Natural killer cell treated with Interleukin-12 subunit alpha and Interleukin-12 subunit beta and Interleukin-15 and Interleukin-18, amount 100 ng/mL, for 72 hours (primary cell): ENCODE data around the gene DNAJC13. TPM values are rescaled to one million over a fixed set of nuclear protein-coding genes. Genes with fewer than 3 reads are reported as not detected.

Experiments
- ATAC-seq, 2 donors: fragments of 150-1000 bp; cut with Tn5 transposase in 1 of 2; sonication (Bioruptor Pico), chemical (Tn5 transposase) in 1 of 2; 2 replicates each; pipeline ENCODE4 v1.10.0; 2021
- DNase-seq: peaks from one replicate; pipeline ENCODE4 v3.0.0; 2022; ENCODE audit warnings: low spot score
- H3K27ac Mint-ChIP-seq, 2 donors: 1 replicate in 1 of 2; 2 replicates in 1 of 2; pipeline ENCODE4 v1.8.0; 2022; ENCODE audit warnings: mixed read lengths in 2 of 2, mild to moderate bottlenecking in 1 of 2, moderate library complexity in 1 of 2
- H3K27me3 Mint-ChIP-seq, 2 donors: 1 replicate in 1 of 2; 2 replicates in 1 of 2; pipeline ENCODE4 v1.8.0; 2022; ENCODE audit warnings: mixed read lengths in 2 of 2
- H3K36me3 Mint-ChIP-seq: one replicate; pipeline ENCODE4 v1.8.0; 2022; ENCODE audit warnings: mixed read lengths
- H3K4me1 Mint-ChIP-seq, 2 donors: 1 replicate in 1 of 2; 2 replicates in 1 of 2; pipeline ENCODE4 v1.8.0; 2022; ENCODE audit warnings: low read depth in 2 of 2, mixed read lengths in 2 of 2, mild to moderate bottlenecking in 1 of 2
- H3K4me3 Mint-ChIP-seq: one replicate; pipeline ENCODE4 v1.8.0; 2022; ENCODE audit warnings: mixed read lengths
- H3K9me3 Mint-ChIP-seq: 2 replicates; pipeline ENCODE4 v1.8.0; 2022; ENCODE audit warnings: mixed read lengths
- total RNA-seq, 2 donors: library from RNA; stranded (reverse); gene quantifications; one replicate each; pipeline ENCODE4 v1.2.3, GENCODE V29; 2022

The DNAJC13 gene
- total RNA-seq, 2 donors from 2014 or later = 36.0 to 44.1 TPM

DNA sequence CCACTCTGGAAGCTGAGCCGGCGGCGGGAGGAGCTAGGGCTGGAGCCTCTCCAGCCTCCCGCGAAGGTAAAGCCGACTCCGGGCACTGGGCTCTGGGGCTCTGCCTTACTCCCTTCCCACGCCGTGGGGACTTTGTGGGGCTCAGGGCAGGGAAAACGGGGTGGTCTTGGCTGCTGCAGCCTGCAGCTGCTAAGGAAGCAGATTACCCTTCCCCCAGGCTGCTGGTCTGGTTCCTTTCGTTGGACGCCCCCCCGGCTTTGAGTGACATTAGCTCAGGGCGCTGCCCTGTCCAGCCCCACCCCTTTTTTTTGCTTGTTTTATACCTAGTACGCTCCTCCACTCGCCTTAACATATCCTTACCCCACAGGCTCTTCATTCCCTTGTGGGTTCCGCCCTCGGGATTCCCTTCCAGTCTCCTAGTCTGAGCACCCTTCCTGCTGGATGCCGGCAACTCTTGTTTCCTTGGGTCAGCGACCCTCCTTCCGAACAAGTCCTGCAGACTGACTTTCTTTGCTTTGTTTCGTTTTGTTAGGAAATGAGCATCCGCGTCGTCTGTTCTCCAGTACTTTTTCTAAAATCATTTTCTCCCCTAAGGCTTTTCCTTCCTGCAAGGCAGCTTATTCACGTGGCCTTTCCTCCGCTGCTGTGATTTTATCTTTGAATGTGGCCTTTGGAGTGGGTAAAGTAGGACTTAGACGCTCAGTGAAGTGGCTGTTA, 551 bp downstream of the DNAJC13 start:
- H3K9me3 Mint-ChIP-seq = no peaks in the 10 kb centered on the region
- peaks cover 0 to 3% of the 10 kb centered on the region in 2 donors for H3K27me3 Mint-ChIP-seq
- H3K4me3 Mint-ChIP-seq = peak overlapping the region; percentile 100
- H3K36me3 Mint-ChIP-seq = peaks cover 8% of the 10 kb centered on the region
- no peak for DNase-seq
- H3K4me1 Mint-ChIP-seq = peaks cover 18 to 33% of the 10 kb centered on the region in 2 donors
- ATAC-seq = peak; percentile 16 to 56
- peak overlapping the region; percentile 92 to 94 for H3K27ac Mint-ChIP-seq

DNA sequence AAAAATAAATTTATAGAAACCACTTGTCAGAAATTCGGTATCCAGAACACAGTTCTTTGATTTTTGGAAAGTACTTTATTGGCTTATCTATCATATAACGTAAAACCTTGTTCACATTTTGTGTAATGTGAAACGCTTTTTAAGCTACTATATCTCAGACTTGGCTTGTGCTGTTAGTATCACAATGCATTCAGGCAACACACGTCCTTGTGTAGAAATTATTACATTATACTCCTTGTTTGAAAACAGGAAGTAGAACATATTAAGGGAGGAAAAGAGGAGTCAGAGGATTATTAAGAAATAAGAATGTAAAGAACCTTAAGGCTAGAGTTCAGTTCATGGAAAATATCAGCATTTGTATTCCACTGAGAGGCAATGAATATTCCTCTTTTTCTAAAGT, 1.6 kb downstream of the DNAJC13 start:
- Mint-ChIP-seq H3K9me3 (no peaks in the 10 kb centered on the region), H3K27me3 (peaks cover 0 to under 1% of the 10 kb centered on the region in 2 donors), H3K36me3 (peaks cover 8% of the 10 kb centered on the region), H3K4me1 (peaks cover 18 to 39% of the 10 kb centered on the region in 2 donors), H3K27ac (peak overlapping the region; percentile 92 to 94), H3K4me3 (peak overlapping the region; percentile 100)
- DNase-seq (no peak), ATAC-seq (no peak)

DNA sequence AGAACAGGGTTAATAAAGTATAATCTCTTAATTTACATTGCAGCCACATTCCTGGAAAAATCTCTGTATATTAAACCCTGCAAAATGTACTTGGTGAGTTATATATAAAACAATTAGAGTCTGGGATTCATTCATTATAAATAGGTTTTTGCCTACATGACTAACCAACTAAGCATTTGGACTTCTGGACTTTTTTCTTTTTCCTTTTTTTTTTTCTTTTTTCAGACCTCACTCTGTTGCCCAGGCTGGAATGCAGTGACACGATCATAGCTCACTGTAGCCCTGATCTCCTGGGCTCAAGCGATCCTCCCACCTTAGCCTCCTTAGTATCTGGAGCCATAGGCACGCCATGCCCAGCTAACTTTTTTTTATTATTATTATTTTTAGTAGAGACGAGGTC, 4.5 kb downstream of the DNAJC13 start:
- no peak overlapping the region for H3K27ac Mint-ChIP-seq
- H3K27me3 Mint-ChIP-seq = no peaks in the 10 kb centered on the region
- H3K36me3 Mint-ChIP-seq = peaks cover 8% of the 10 kb centered on the region
- H3K4me1 Mint-ChIP-seq = peaks cover 18 to 37% of the 10 kb centered on the region in 2 donors
- DNase-seq (no peak), ATAC-seq (no peak)
- no peaks in the 10 kb centered on the region for H3K9me3 Mint-ChIP-seq
- H3K4me3 Mint-ChIP-seq = no peak overlapping the region

DNA sequence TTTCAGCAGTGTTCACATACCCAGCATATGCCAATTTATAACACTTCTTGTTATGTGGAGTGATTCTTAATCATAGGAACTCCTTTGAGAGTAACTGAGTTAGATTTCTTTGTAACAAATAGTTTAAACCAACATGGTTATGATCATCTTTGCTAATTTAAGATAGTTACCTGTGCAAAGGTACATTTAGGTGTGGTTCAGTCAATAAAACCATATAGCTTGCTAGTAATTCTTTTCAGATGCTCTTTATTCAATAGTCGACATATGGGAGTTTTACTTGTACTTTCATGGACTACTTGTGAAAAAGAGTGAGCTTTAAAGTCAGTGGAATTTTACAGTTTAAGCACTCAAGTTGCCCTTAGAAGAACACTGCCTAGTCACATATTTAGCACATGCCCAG, 5.2 kb downstream of the DNAJC13 start:
- no peaks in the 10 kb centered on the region for H3K27me3 Mint-ChIP-seq
- no peaks in the 10 kb centered on the region for H3K9me3 Mint-ChIP-seq
- H3K27ac Mint-ChIP-seq = no peak overlapping the region
- H3K36me3 Mint-ChIP-seq = peaks cover 8% of the 10 kb centered on the region
- DNase-seq (no peak), ATAC-seq (no peak)
- H3K4me1 Mint-ChIP-seq = peaks cover 18 to 37% of the 10 kb centered on the region in 2 donors
- H3K4me3 Mint-ChIP-seq = no peak overlapping the region

DNA sequence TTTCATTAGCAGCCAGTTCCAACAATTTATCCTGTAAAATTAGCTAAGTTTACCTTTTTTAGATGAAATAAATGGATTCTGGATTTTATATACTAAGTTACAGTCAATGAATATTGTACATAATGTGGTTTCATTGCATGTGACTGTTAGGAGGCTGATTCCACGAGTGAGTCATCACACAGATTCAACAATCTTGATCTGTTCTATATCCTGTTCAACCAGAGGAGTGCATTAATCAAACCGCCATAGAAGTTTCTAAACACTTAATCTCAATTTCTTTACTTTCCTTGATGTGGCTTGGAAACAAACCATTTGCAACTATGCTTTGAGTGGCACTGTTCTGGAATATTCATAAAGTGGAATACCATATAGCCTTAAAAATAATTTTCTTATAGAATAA, 15.3 kb downstream of the DNAJC13 start:
- DNase-seq (no peak), ATAC-seq (peak in 1 of 2 donors; percentile 78)
- no peaks in the 10 kb centered on the region for H3K36me3 Mint-ChIP-seq
- no peaks in the 10 kb centered on the region for H3K9me3 Mint-ChIP-seq
- H3K27ac Mint-ChIP-seq = no peak overlapping the region
- no peak overlapping the region for H3K4me3 Mint-ChIP-seq
- H3K4me1 Mint-ChIP-seq = peaks cover 14 to 36% of the 10 kb centered on the region in 2 donors
- no peaks in the 10 kb centered on the region for H3K27me3 Mint-ChIP-seq

DNA sequence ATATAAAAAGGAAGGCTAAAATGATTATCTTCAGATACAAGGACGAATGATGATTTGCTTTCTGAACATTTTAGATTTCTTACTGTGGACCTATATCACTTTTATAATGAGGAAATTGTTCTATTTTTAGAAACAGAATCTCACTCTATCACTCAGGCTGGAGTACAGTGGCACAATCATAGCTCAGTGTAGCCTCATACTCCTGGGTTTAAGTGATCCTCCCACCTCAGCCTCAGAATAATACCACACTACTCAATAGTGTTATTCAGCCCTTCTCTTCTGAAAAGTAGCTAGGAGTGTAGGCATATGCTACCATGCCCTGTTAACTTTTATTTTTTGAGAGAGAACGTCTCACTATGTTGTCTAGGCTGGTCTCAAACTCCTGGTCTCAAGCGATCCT, 15.8 kb downstream of the DNAJC13 start:
- Mint-ChIP-seq H3K4me3 (no peak overlapping the region), H3K36me3 (no peaks in the 10 kb centered on the region), H3K4me1 (peaks cover 14 to 36% of the 10 kb centered on the region in 2 donors), H3K9me3 (no peaks in the 10 kb centered on the region), H3K27ac (no peak overlapping the region), H3K27me3 (no peaks in the 10 kb centered on the region)
- ATAC-seq (no peak), DNase-seq (no peak)

DNA sequence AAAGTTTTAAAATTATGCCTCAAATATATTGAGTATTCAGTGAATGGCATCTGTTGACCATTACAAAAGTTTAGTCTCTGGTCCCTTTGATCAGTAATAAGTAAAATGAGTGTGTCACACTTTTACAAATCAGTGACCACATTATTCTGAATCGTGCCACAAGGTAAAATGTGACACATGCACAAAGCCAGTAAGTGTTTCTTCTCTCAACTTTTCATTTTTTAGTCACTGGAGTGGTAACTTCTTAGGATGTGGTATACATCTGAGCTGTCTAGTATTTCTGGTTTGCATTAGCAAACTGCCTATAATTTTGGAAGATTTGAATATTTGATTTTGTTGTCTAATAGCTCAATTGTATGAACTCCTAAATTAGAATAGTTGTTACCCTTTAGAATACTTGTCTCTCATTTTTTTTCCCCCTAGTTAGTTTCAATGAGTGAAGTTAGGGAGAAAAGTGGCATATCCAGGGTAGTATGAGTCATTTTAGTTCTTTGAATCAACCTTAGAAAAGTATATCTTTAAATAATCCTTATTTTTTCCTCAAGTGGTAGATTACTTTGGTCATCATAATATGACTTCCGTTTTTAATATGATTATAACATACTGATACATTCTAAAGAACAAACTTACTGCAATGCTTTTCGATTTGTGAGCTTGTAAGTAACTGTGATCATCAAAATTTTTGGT, 18.1 kb downstream of the DNAJC13 start:
- ATAC-seq (peak in 1 of 2 donors; percentile 90), DNase-seq (no peak)
- Mint-ChIP-seq H3K27me3 (no peaks in the 10 kb centered on the region), H3K27ac (peak overlapping the region in 1 of 2 donors; percentile 66), H3K36me3 (no peaks in the 10 kb centered on the region), H3K9me3 (no peaks in the 10 kb centered on the region), H3K4me3 (peak overlapping the region; percentile 19), H3K4me1 (peaks cover 13 to 35% of the 10 kb centered on the region in 2 donors)

DNA sequence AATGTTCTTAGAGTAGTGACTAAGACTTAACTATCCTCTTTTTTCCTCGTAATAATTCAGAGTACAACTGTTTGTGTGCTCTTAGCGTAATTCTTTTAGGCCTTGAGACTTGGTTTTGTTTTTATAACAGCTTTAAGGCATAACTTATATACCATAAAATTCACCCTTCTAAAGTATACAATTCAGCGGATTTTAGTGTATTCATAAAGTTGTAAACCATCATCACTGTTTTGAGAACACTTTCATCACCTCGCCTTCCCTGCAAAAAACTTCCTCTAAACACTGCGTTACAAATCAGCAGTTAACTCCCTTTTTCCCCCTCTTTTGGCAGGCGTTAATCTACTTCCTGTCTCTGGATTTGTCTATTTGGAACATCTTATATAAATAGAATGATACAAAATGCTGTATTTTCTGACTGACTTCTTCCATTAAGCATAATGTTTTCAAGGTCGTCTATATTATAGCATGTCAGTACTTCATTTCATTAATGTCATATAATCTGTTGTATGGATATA, 18.7 kb downstream of the DNAJC13 start:
- peak overlapping the region; percentile 15 for H3K4me3 Mint-ChIP-seq
- no peaks in the 10 kb centered on the region for H3K9me3 Mint-ChIP-seq
- H3K36me3 Mint-ChIP-seq = no peaks in the 10 kb centered on the region
- DNase-seq (no peak), ATAC-seq (no peak)
- H3K4me1 Mint-ChIP-seq = peaks cover 10 to 31% of the 10 kb centered on the region in 2 donors
- peak overlapping the region in 1 of 2 donors; percentile 66 for H3K27ac Mint-ChIP-seq
- no peaks in the 10 kb centered on the region for H3K27me3 Mint-ChIP-seq

DNA sequence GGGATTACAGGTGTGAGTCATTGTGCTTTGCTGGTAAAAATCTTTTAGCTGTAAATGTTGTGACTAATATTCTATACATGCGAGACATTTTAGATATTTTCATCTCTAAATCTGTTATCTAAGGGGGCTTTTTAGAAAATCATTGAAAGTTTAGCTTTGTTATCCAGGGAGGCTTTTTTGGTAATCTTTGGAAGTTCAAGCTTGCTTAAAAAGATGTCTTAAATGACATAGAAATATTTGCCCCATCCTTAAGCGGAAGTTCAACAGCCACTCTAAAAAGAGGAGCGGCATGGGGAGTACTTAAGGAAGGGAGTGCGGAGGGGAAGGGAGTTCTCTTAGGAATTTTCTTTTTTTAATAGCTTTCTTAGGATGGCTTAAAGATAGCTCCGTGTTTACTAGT, 26.1 kb downstream of the DNAJC13 start:
- Mint-ChIP-seq H3K36me3 (no peaks in the 10 kb centered on the region), H3K4me3 (no peak overlapping the region), H3K4me1 (peaks cover 6 to 8% of the 10 kb centered on the region in 2 donors), H3K9me3 (no peaks in the 10 kb centered on the region), H3K27me3 (no peaks in the 10 kb centered on the region), H3K27ac (no peak overlapping the region)
- ATAC-seq (no peak), DNase-seq (no peak)

DNA sequence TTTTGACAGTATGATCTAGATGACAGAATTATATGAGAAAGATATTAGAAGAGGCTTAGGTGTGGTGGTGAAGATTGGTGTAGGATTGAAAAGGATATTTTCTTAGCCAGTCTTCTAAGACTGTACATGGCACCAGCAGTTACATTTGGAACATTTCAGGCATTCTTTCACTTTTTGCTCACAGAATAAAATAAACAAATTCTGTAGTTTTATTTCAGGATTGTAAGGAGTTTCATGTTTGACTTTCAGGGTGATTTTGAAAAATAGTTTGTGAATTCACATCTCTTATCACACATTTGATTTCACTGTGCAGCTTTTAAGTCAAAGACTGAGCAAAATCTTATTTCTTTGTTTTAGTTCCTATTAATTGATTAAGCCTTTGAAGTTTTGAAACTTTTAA, 27.1 kb downstream of the DNAJC13 start:
- ATAC-seq = no peak
- H3K4me1 Mint-ChIP-seq = peaks cover 6 to 8% of the 10 kb centered on the region in 2 donors
- H3K9me3 Mint-ChIP-seq = no peaks in the 10 kb centered on the region
- H3K36me3 Mint-ChIP-seq = no peaks in the 10 kb centered on the region
- DNase-seq = no peak
- no peaks in the 10 kb centered on the region for H3K27me3 Mint-ChIP-seq
- H3K27ac Mint-ChIP-seq = no peak overlapping the region
- H3K4me3 Mint-ChIP-seq = no peak overlapping the region

DNA sequence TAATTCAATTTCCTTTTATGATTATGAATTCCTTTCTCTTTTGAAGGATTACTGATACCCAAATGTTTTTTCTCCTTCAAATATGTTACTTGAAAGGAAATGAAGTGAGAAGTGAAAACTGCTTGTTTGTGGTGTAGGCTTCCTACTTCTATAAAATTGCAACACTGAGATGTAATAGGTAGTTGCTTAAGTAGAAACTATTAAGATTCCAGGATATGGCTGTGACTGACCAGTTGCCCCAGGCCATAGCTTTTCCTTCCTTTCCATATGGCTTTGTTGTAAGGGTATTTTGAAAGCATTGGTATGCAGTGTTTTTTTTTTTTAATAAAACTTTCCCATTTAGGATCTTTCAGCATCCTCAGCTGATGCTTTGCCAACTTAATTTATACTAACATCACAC, 28.5 kb downstream of the DNAJC13 start:
- ATAC-seq (no peak), DNase-seq (no peak)
- no peaks in the 10 kb centered on the region for H3K27me3 Mint-ChIP-seq
- no peaks in the 10 kb centered on the region for H3K9me3 Mint-ChIP-seq
- peaks cover 6 to 8% of the 10 kb centered on the region in 2 donors for H3K4me1 Mint-ChIP-seq
- no peak overlapping the region for H3K4me3 Mint-ChIP-seq
- H3K36me3 Mint-ChIP-seq = no peaks in the 10 kb centered on the region
- H3K27ac Mint-ChIP-seq = no peak overlapping the region

DNA sequence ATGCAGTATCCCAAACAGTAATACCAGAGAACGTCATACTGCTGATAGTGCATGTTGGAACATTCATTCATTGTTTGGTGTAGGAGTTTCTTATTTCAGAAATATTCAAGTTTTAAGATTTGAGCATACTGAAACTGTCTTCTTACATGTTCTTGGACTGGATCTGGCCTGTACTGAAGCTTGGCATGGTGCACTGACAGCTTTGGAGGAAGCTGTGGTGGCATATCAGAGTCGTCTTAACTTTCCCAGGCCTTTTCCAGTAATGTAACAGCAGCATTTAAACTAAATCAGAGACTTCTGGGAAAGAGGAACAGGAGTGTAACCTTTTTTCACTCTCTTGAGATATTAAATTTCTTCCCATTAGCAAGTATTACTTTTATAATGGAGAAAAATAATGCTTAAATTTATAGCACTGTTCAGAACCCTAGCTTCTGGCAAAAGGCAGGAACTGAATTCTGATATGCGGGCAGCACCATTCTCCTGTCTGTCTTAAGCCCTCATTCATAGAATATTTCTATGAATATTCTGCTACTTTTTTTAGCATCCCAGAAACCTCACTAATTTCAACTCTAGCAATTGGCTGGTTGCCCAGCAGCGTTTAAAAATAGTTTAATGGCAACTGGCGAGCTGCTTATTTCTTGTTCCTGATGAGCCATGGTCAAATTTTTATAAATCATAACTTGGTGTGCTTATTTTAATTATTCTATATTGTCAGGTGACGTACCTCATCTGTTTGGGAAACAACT, 31.1 kb downstream of the DNAJC13 start:
- DNase-seq (no peak), ATAC-seq (no peak)
- Mint-ChIP-seq H3K4me3 (no peak overlapping the region), H3K9me3 (no peaks in the 10 kb centered on the region), H3K4me1 (peaks cover 0 to 3% of the 10 kb centered on the region in 2 donors), H3K27me3 (no peaks in the 10 kb centered on the region), H3K27ac (no peak overlapping the region), H3K36me3 (peaks cover 6% of the 10 kb centered on the region)

DNA sequence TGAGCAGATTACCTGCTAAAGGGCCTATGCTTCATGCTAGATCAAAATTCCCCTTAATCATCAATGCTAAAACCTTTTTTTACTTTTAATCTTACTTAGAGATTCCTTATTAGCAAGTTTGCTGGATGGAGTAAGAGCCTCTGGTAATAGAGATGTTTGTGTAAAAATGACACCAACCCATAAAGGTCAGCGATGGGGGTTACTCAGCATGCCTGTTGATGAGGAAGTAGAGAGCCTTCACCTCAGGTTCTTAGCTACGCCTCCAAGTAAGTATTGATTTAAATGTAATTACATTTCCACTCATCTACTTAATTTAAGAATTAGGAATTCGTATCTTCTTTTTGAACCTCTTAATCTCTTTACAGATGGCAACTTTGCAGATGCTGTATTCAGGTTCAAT, 38.8 kb downstream of the DNAJC13 start:
- ATAC-seq = no peak
- Mint-ChIP-seq H3K9me3 (no peaks in the 10 kb centered on the region), H3K27ac (no peak overlapping the region), H3K4me1 (no peaks in the 10 kb centered on the region), H3K36me3 (peaks cover 34% of the 10 kb centered on the region), H3K4me3 (no peak overlapping the region), H3K27me3 (no peaks in the 10 kb centered on the region)
- DNase-seq = no peak

DNA sequence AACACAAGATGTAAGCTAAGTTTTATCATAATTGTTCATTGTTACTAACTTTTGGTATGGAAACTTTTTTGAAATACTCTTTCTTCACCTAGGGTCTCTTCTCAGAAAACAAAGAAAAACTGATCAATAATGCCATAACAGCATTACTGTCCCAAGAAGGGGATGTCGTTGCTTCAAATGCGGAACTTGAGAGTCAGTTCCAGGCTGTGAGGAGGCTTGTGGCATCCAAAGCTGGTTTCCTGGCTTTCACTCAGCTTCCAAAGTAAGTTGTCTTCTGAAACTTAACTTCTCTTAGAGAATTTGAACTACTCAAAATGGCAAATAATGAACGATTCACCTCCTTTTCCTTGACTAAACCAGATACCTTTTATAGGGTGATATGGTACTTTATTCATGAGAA, 39.3 kb downstream of the DNAJC13 start:
- DNase-seq (no peak), ATAC-seq (no peak)
- H3K27ac Mint-ChIP-seq = no peak overlapping the region
- peaks cover 32% of the 10 kb centered on the region for H3K36me3 Mint-ChIP-seq
- H3K27me3 Mint-ChIP-seq = no peaks in the 10 kb centered on the region
- no peaks in the 10 kb centered on the region for H3K4me1 Mint-ChIP-seq
- no peaks in the 10 kb centered on the region for H3K9me3 Mint-ChIP-seq
- H3K4me3 Mint-ChIP-seq = no peak overlapping the region
